HFF-Myc (cell line): Measurements from ENCODE around the gene SBK2.
"Not testable (repeated sequence)": the region's sequence is repeated elsewhere in the genome, so short reads cannot be mapped to it uniquely, and the experiment has no call there.

ENCODE experiments used
- DNase-seq: peaks from one replicate; pipeline ENCODE4 v3.0.0-alpha.2; 2011; ENCODE audit warnings: low read depth; ENCODE audit errors: extremely low read depth
- H3K4me3 ChIP-seq: replicated peaks from 2 replicates; pipeline ENCODE4 v1.5.1; 2011; ENCODE audit warnings: low read depth, mild to moderate bottlenecking, control low read depth, low read length
- TF ChIP-seq, protein P1 (sequence below): IDR thresholded peaks from 2 replicates; pipeline ENCODE4 v1.5.1; 2012; ENCODE audit warnings: mild to moderate bottlenecking, low read depth, low read length, control low read depth; ENCODE audit errors: missing control alignments

SBK2 gene, protein sequence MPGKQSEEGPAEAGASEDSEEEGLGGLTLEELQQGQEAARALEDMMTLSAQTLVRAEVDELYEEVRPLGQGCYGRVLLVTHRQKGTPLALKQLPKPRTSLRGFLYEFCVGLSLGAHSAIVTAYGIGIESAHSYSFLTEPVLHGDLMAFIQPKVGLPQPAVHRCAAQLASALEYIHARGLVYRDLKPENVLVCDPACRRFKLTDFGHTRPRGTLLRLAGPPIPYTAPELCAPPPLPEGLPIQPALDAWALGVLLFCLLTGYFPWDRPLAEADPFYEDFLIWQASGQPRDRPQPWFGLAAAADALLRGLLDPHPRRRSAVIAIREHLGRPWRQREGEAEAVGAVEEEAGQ

DNA sequence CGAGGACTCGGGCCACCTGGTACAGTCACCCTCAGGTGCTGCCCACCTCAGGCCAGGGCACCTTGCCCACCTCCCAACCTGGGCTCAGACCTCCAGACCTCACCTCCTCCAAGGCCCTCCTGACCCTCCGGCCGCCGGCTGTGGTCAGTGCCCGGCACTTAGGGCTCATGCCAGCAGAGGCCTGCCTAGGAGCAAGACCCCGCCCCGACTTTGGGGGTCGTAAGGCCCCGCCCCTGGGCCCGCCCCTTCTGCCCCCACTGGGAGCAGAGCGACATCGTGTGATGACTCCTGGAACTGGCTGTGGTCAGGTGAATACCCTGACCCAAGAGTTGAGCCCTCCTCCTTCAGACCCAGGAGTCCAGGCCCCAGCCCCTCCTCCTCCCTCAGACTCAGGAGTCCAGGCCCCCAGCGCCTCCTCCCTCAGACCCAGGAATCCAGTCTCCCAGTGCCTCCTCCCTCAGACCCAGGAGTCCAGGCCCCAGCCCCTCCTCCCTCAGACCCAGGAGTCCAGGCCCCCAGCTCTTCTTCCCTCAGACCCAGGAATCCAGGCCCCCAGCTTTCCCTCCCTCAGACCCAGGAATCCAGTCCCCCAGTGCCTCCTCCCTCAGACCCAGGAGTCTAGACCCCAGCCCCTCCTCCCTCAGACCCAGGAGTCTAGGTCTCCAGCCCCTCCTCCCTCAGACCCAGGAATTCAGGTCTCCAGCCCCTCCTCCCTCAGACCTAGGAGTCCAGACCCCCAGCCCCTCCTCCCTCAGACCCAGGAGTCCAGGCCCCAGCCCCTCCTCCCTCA is at the start of gene SBK2:
Gene SBK2, minus strand, starts transcription at position 183 of the 790 bp plus-strand sequence. CDS start 839 bp downstream, outside the sequence.
- TF ChIP-seq, protein P1, sequence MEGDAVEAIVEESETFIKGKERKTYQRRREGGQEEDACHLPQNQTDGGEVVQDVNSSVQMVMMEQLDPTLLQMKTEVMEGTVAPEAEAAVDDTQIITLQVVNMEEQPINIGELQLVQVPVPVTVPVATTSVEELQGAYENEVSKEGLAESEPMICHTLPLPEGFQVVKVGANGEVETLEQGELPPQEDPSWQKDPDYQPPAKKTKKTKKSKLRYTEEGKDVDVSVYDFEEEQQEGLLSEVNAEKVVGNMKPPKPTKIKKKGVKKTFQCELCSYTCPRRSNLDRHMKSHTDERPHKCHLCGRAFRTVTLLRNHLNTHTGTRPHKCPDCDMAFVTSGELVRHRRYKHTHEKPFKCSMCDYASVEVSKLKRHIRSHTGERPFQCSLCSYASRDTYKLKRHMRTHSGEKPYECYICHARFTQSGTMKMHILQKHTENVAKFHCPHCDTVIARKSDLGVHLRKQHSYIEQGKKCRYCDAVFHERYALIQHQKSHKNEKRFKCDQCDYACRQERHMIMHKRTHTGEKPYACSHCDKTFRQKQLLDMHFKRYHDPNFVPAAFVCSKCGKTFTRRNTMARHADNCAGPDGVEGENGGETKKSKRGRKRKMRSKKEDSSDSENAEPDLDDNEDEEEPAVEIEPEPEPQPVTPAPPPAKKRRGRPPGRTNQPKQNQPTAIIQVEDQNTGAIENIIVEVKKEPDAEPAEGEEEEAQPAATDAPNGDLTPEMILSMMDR, result peak; percentile 16
- no peak for DNase-seq
- no peak within 1 kb of the TSS for H3K4me3 ChIP-seq

DNA sequence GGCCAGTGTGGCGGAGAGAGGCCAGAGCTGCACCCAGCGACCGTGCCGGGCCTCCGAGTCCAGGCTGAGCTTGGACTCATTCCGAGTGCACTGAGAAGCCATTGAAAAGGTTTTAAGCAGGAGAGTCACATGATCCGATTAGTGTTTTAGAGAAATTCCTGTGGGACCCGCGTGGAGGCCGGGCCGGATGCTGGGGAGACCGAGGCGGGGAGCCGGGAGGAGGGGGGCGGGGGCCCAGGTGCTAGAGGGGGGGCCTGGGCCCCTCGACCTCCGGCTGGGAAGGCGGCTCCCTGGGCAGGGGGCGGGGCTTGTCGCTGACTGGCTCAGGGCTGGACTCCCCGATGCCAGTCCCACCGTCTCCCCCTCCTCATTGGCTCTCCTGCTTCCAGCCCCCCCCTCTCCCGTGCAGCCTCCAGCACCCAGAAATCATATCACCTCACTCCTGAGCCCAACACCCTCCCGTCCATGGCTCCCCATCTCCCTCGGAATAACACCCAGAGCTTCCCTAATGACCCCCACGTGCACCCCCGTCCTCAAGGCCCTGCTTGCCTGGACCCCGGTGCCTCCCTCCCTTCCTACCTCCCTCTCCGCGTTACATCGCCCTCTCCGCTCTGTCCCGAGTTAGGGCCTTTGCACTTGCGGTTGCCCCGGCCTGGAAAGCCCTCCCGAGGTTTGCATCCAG is 48.9 kb upstream of the SBK2 start:
- TF ChIP-seq, protein P1, result no peak
- H3K4me3 ChIP-seq, result peak overlapping the region; percentile 31
- no peak for DNase-seq

DNA sequence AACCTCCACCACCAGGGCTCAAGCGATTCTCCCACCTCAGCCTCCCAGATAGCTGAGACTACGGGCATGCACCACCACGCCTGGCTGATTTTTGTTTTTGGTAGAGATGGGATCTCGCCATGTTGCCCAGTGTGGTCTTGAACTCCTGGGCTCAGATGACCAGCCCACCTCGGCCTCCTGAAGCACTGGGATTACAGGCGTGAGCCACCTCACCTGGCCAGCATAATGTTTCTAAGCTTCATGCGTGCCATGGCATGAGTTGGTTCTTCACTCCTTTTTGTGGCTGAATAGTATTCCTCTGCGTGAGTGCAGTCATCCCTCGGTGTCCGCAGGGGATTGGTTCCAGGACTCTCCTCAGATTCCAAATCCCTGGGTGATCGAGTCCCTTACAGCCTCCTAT is 47.9 kb upstream of the SBK2 start:
- TF ChIP-seq, protein P1, result no peak
- DNase-seq, result no peak

DNA sequence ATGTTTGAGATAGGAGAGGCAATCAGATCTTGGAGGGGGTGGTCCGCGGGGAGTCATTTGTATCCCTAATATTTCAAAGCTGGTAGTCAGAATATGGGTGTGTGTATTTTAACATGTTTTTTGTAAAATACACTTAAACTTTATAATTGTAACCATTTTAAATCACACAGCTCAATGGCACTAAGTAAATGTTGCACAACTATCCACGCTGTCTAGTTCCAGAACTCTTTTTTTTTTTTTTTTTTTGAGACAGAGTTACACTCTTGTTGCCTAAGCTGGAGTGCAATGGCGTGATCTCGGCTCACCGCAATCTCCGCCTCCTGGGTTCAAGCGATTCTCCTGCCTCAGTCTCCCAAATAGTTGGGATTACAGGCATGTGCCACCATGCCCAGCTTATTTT is 47.0 kb upstream of the SBK2 start:
- DNase-seq, H3K4me3 ChIP-seq: not testable (repeated sequence)

More for the DNA sequence above, 47.9 kb upstream of the SBK2 start:
- H3K4me3 ChIP-seq, result no peak overlapping the region

DNA sequence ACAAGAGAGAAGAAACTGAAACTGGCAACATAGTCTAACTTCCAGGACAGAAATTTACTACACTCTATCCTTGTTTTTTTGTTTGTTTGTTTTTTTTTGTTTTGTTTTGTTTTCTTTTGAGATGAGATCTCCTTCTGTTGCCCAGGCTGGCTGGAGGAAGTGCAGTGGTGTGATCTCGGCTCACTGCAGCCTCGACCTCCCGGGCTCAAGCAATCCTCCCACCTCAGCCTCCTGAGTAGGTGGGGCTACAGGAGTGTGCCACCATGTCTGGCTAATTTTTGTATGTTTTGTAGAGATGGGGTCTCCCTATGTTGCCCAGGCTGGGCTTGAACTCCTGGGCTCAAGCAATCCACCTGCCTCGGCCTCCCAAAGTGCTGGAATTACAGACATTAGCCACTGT is 45.4 kb upstream of the SBK2 start:
- not testable (repeated sequence) for DNase-seq, H3K4me3 ChIP-seq

DNA sequence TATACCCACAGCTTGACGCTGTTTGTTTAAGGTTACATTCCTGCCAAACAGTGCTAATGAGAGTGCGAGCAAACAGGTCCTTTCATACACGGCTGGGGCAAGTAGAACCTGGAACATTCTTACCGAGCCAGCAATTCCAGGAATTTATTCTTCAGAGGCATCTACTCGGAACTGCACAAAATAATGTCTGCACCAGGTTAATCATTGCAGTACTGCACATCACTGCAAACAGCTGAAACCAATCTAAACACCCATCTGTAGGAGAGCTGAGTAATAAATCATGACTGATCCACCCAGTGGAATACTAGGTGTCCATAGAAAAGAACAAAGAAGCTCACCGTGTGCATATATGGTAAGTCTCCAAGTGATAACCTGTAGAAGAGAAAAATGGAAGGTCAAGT is 44.9 kb upstream of the SBK2 start:
- H3K4me3 ChIP-seq, result no peak overlapping the region
- DNase-seq, result no peak
- TF ChIP-seq, protein P1, result no peak

DNA sequence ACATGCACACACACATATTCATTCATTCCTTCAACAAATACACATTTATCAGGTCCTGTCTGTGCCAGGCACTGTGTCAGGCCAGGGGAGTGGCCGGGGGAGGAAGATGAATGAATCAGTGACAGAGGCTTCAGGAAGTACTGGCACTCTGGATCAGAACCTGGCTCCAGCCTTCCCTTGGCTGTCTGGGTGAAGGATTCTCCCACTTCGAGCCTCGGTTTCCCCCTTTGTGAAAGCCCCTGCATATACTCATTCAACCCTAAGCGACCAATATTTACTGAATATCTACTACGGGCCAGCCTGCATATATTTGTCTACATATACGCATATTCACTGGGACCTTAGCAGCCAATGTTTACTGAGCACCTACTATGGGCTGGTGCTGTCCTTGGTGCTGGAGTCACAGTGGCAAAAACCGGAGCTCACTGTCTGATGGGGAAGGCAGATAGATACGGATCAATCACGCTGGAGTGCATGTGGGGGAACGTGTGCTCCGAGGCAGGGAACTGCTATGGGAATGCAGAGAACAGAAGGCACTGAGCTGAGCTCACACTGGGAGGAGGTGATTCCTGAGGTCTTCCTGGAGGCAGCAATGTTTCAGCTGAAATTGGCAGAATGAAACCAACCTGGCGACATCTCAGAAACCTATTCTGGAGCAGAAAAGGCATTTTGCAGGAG is 44.4 kb upstream of the SBK2 start:
- DNase-seq, result no peak
- TF ChIP-seq, protein P1, result no peak
- H3K4me3 ChIP-seq, result peak overlapping the region; percentile 76
